OCI-LY3 (cell line): ENCODE results near the gene NEDD4L.

Source experiments
- CTCF ChIP-seq: fragments of 200-600, 300-600 bp; sonication (generic); IDR thresholded peaks from 2 replicates; pipeline ENCODE4 v1.5.1; 2014; ENCODE audit warnings: antibody characterized with exemption, low read length, low read depth
- EZH2phosphoT487 ChIP-seq: fragments of 200-600 bp; shearing (Covaris generic); IDR thresholded peaks from 2 replicates; pipeline ENCODE4 v1.6.1; 2018; ENCODE audit warnings: antibody characterized with exemption, mixed run types, low read depth

GRCh38 chr18:58167073-58167472 is 123.0 kb downstream of the NEDD4L start:
- TF ChIP-seq CTCF: no peak
- TF ChIP-seq EZH2phosphoT487: no peak
